ENCODE results near the gene RAPGEF3. TPM values are rescaled to one million over a fixed set of nuclear protein-coding genes. Genes with fewer than 3 reads are reported as not detected.

Gene RAPGEF3
- total RNA-seq, 1 donor from 2014 or later = 0.58 TPM

- Mint-ChIP-seq H3K27me3 (ENCODE audit: insufficient read depth, low read depth) (peaks cover 2% of the 10 kb centered on the region), H3K4me3 (no peak overlapping the region), H3K9me3 (no peaks in the 10 kb centered on the region), H3K36me3 (peaks cover 20% of the 10 kb centered on the region), H3K4me1 (peaks cover 8% of the 10 kb centered on the region), H3K27ac (no peak overlapping the region)
- H3K9me3 ChIP-seq (ENCODE audit: low read depth) = no peaks in the 10 kb centered on the region
- no peaks in the 10 kb centered on the region for H3F3A ChIP-seq (ENCODE audit: low read depth)
- H3K27me3 ChIP-seq = no peaks in the 10 kb centered on the region
- H3K27ac ChIP-seq = no peak overlapping the region
- no peak overlapping the region for H2AFZ ChIP-seq (replicated peaks)
- H3K4me1 ChIP-seq = no peaks in the 10 kb centered on the region
- no peak overlapping the region for H3K9ac ChIP-seq
- no peaks in the 10 kb centered on the region for H3K36me3 ChIP-seq
- H3K4me2 ChIP-seq = no peak overlapping the region
- TF ChIP-seq CTCF (IDR thresholded peaks at IDR 0.05) = no peak
- DNase-seq (ENCODE audit: low spot score) = no peak
- H4K20me1 ChIP-seq (ENCODE audit: low read depth) = no peaks in the 10 kb centered on the region
- H3K79me2 ChIP-seq (ENCODE audit: low read depth) = no peaks in the 10 kb centered on the region
- H3K4me3 ChIP-seq = no peak overlapping the region
Observed at GRCh38 chr12:47793015-47793681, 34.5 kb upstream of the RAPGEF3 start.

- no peak overlapping the region for H3K27ac Mint-ChIP-seq
Observed at GRCh38 chr12:47791874-47792273, 33.2 kb upstream of the RAPGEF3 start.

DNA sequence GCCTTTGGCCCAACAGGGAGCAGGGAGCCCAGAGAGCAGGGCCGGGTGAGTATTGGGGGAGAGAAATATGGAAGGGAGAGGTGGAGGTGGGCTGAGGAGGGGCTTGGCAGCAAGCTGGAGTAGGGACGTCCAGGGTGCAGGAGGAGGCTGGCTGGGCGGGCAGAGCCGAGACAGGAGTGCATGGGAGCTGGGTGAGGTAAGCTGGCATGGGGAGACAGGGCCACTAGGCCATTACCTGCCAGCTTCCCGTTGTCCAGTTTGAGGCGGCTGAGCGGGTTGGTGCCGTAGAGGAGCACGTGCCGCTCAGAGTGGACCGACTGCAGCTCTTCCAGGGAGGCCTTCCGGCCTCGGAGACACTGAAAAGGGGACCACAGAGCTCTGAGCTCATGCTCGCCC, 32.7 kb upstream of the RAPGEF3 start:
- no peak for TF ChIP-seq CTCF (IDR thresholded peaks at IDR 0.05)
- TF ChIP-seq EZH2 (IDR thresholded peaks at IDR 0.05) = no peak
- no peak for TF ChIP-seq EZH2phosphoT487 (IDR thresholded peaks at IDR 0.05)
- Mint-ChIP-seq H3K27ac (no peak overlapping the region), H3K4me3 (no peak overlapping the region), H3K27me3 (ENCODE audit: insufficient read depth, low read depth) (peaks cover 5% of the 10 kb centered on the region), H3K4me1 (peaks cover 7% of the 10 kb centered on the region), H3K9me3 (no peaks in the 10 kb centered on the region), H3K36me3 (peaks cover 29% of the 10 kb centered on the region)
- Histone ChIP-seq H3K9me3 (ENCODE audit: low read depth) (no peaks in the 10 kb centered on the region), H3K4me3 (no peak overlapping the region), H3K27ac (no peak overlapping the region), H3F3A (ENCODE audit: low read depth) (no peaks in the 10 kb centered on the region), H3K9ac (no peak overlapping the region), H3K4me2 (no peak overlapping the region), H3K79me2 (ENCODE audit: low read depth) (no peaks in the 10 kb centered on the region), H3K4me1 (no peaks in the 10 kb centered on the region), H3K36me3 (no peaks in the 10 kb centered on the region), H4K20me1 (ENCODE audit: low read depth) (no peaks in the 10 kb centered on the region), H3K27me3 (no peaks in the 10 kb centered on the region), H2AFZ (replicated peaks) (no peak overlapping the region)
- no peak for DNase-seq (ENCODE audit: low spot score)

More at GRCh38 chr12:47791874-47792273, 33.2 kb upstream of the RAPGEF3 start:
- Histone ChIP-seq H4K20me1 (ENCODE audit: low read depth) (no peaks in the 10 kb centered on the region), H3K4me3 (no peak overlapping the region), H3K4me1 (no peaks in the 10 kb centered on the region), H3K27me3 (no peaks in the 10 kb centered on the region), H3K9ac (no peak overlapping the region), H3K27ac (no peak overlapping the region), H3K36me3 (no peaks in the 10 kb centered on the region), H3K79me2 (ENCODE audit: low read depth) (no peaks in the 10 kb centered on the region), H2AFZ (replicated peaks) (no peak overlapping the region), H3K4me2 (no peak overlapping the region), H3K9me3 (ENCODE audit: low read depth) (no peaks in the 10 kb centered on the region), H3F3A (ENCODE audit: low read depth) (no peaks in the 10 kb centered on the region)
- Mint-ChIP-seq H3K4me1 (peaks cover 7% of the 10 kb centered on the region), H3K27me3 (ENCODE audit: insufficient read depth, low read depth) (peaks cover 2% of the 10 kb centered on the region), H3K36me3 (peaks cover 29% of the 10 kb centered on the region), H3K4me3 (no peak overlapping the region), H3K9me3 (no peaks in the 10 kb centered on the region)
- no peak for DNase-seq (ENCODE audit: low spot score)
- TF ChIP-seq EZH2phosphoT487 (IDR thresholded peaks at IDR 0.05) = no peak
- TF ChIP-seq CTCF (IDR thresholded peaks at IDR 0.05) = no peak
- TF ChIP-seq EZH2 (IDR thresholded peaks at IDR 0.05) = no peak
